Measurements from ENCODE around the gene GUCY1A1. TPM values are rescaled to one million over a fixed set of nuclear protein-coding genes. Genes with fewer than 3 reads are reported as not detected.

Gene GUCY1A1
- total RNA-seq, 2 experiments from 2014 or later, result not detected

- CTCF ChIA-PET (ENCODE audit: unreplicated experiment), result no interaction called here
- BruUV-seq (replicated peaks), result no TSS peak
- Histone ChIP-seq H2AFZ (ENCODE audit: low read length) (no peak overlapping the region), H3K9me2 (ENCODE audit: insufficient read depth, low read length) (no peaks in the 10 kb centered on the region), H3K4me1 (ENCODE audit: insufficient read depth, low read length, poor library complexity, severe bottlenecking) (no peaks in the 10 kb centered on the region), H3K79me2 (ENCODE audit: insufficient read depth, low read depth, low read length) (no peaks in the 10 kb centered on the region), H3K27ac (ENCODE audit: low read depth, low read length, poor library complexity, severe bottlenecking) (no peak overlapping the region), H4K20me1 (ENCODE audit: insufficient read depth, low read length) (no peaks in the 10 kb centered on the region), H3K9me3 (ENCODE audit: low read length) (no peaks in the 10 kb centered on the region), H3K4me3 (ENCODE audit: low read depth, low read length, poor library complexity, severe bottlenecking) (no peak overlapping the region), H3K4me2 (ENCODE audit: low read length) (no peak overlapping the region), H3K36me3 (ENCODE audit: insufficient read depth, low read length) (no peaks in the 10 kb centered on the region)
- TF ChIP-seq EZH2phosphoT487 (IDR thresholded peaks at IDR 0.05; ENCODE audit: borderline replicate concordance, low read depth, low read length), result no peak
- no peak for TF ChIP-seq CTCF (conservative IDR thresholded peaks at IDR 0.05; ENCODE audit: low read length)
- POLR2A ChIA-PET, result interaction anchor here (0.6 to 1.2 kb wide), 3 partner anchors 17 to 173 kb away, joined by 3 to 4 read pairs (median 3); no protein-coding TSS in a partner anchor
- DNase-seq (ENCODE audit: low spot score), result no peak
- intact Hi-C loops (cut with micrococcal nuclease; ENCODE audit: unreplicated experiment), result no loop called here
Observed at GRCh38 chr4:155749041-155749440, 82.4 kb downstream of the GUCY1A1 start.

- no TSS peak for BruUV-seq (replicated peaks)
- H3K4me3 ChIP-seq (ENCODE audit: low read depth, low read length, poor library complexity, severe bottlenecking), result no peak overlapping the region
- H4K20me1 ChIP-seq (ENCODE audit: insufficient read depth, low read length), result no peaks in the 10 kb centered on the region
- H3K79me2 ChIP-seq (ENCODE audit: insufficient read depth, low read depth, low read length), result no peaks in the 10 kb centered on the region
- no peak overlapping the region for H2AFZ ChIP-seq (ENCODE audit: low read length)
- POLR2A ChIA-PET, result no interaction called here
- no peaks in the 10 kb centered on the region for H3K9me3 ChIP-seq (ENCODE audit: low read length)
- CTCF ChIA-PET (ENCODE audit: unreplicated experiment), result no interaction called here
- intact Hi-C loops (cut with micrococcal nuclease; ENCODE audit: unreplicated experiment), result no loop called here
- DNase-seq (ENCODE audit: low spot score), result no peak
- no peak overlapping the region for H3K27ac ChIP-seq (ENCODE audit: low read depth, low read length, poor library complexity, severe bottlenecking)
- H3K9me2 ChIP-seq (ENCODE audit: insufficient read depth, low read length), result no peaks in the 10 kb centered on the region
- no peaks in the 10 kb centered on the region for H3K4me1 ChIP-seq (ENCODE audit: insufficient read depth, low read length, poor library complexity, severe bottlenecking)
- no peaks in the 10 kb centered on the region for H3K36me3 ChIP-seq (ENCODE audit: insufficient read depth, low read length)
- no peak for TF ChIP-seq EZH2phosphoT487 (IDR thresholded peaks at IDR 0.05; ENCODE audit: borderline replicate concordance, low read depth, low read length)
- no peak for TF ChIP-seq CTCF (conservative IDR thresholded peaks at IDR 0.05; ENCODE audit: low read length)
- no peak overlapping the region for H3K4me2 ChIP-seq (ENCODE audit: low read length)
Observed at GRCh38 chr4:155751569-155751968, 84.9 kb downstream of the GUCY1A1 start.

GRCh38 chr4:155757745-155758265 is 91.2 kb downstream of the GUCY1A1 start:
- ChIA-PET POLR2A (no interaction called here), CTCF (ENCODE audit: unreplicated experiment) (no interaction called here)
- BruUV-seq (replicated peaks), result no TSS peak
- DNase-seq (ENCODE audit: low spot score), result no peak
- Histone ChIP-seq H3K27ac (ENCODE audit: low read depth, low read length, poor library complexity, severe bottlenecking) (no peak overlapping the region), H3K9me2 (ENCODE audit: insufficient read depth, low read length) (no peaks in the 10 kb centered on the region), H3K36me3 (ENCODE audit: insufficient read depth, low read length) (no peaks in the 10 kb centered on the region), H3K9me3 (ENCODE audit: low read length) (no peaks in the 10 kb centered on the region), H2AFZ (ENCODE audit: low read length) (no peak overlapping the region; the same call in 1 of the 2 replicates), H3K4me2 (ENCODE audit: low read length) (no peak overlapping the region), H3K4me3 (ENCODE audit: low read depth, low read length, poor library complexity, severe bottlenecking) (no peak overlapping the region), H3K4me1 (ENCODE audit: insufficient read depth, low read length, poor library complexity, severe bottlenecking) (no peaks in the 10 kb centered on the region), H3K79me2 (ENCODE audit: insufficient read depth, low read depth, low read length) (no peaks in the 10 kb centered on the region), H4K20me1 (ENCODE audit: insufficient read depth, low read length) (no peaks in the 10 kb centered on the region)
- intact Hi-C loops (cut with micrococcal nuclease; ENCODE audit: unreplicated experiment), result no loop called here
- TF ChIP-seq CTCF (conservative IDR thresholded peaks at IDR 0.05; ENCODE audit: low read length) (no peak), EZH2phosphoT487 (IDR thresholded peaks at IDR 0.05; ENCODE audit: borderline replicate concordance, low read depth, low read length) (no peak)
